ENCODE measurements around the gene GSTA3. TPM values are rescaled to one million over a fixed set of nuclear protein-coding genes. Genes with fewer than 3 reads are reported as not detected.
"Not testable (repeated sequence)": the region's sequence is repeated elsewhere in the genome, so short reads cannot be mapped to it uniquely, and the experiment has no call there.

GSTA3 gene
- total RNA-seq, 1 donor from 2014 or later: not detected

- no peak overlapping the region for H3K27ac Mint-ChIP-seq
- no peaks in the 10 kb centered on the region for H3K9me3 Mint-ChIP-seq
- H3K4me1 Mint-ChIP-seq (ENCODE audit: unreplicated experiment): peaks cover 4% of the 10 kb centered on the region
- no peak for TF ChIP-seq CTCF (conservative IDR thresholded peaks at IDR 0.05)
- no peaks in the 10 kb centered on the region for H3K27me3 Mint-ChIP-seq
- H3K4me3 Mint-ChIP-seq: no peak overlapping the region
- no peak for DNase-seq (ENCODE audit: extremely low spot score, unreplicated experiment)
- no peaks in the 10 kb centered on the region for H3K36me3 Mint-ChIP-seq
Measured at GRCh38 chr6:52858416-52858815, 51.1 kb downstream of the GSTA3 start.

GRCh38 chr6:52856137-52856536, 53.4 kb downstream of the GSTA3 start:
- DNase-seq (ENCODE audit: extremely low spot score, unreplicated experiment): not testable (repeated sequence)

GRCh38 chr6:52849137-52849536, 60.4 kb downstream of the GSTA3 start:
- H3K4me3 Mint-ChIP-seq: no peak overlapping the region
- H3K27me3 Mint-ChIP-seq: no peaks in the 10 kb centered on the region
- H3K9me3 Mint-ChIP-seq: peaks cover 12% of the 10 kb centered on the region
- TF ChIP-seq CTCF (conservative IDR thresholded peaks at IDR 0.05): no peak
- DNase-seq (ENCODE audit: extremely low spot score, unreplicated experiment): no peak
- H3K27ac Mint-ChIP-seq: no peak overlapping the region
- no peaks in the 10 kb centered on the region for H3K4me1 Mint-ChIP-seq (ENCODE audit: unreplicated experiment)
- H3K36me3 Mint-ChIP-seq: no peaks in the 10 kb centered on the region

More at GRCh38 chr6:52856137-52856536, 53.4 kb downstream of the GSTA3 start:
- H3K4me1 Mint-ChIP-seq (ENCODE audit: unreplicated experiment); H3K36me3 Mint-ChIP-seq; H3K9me3 Mint-ChIP-seq; H3K27me3 Mint-ChIP-seq; H3K4me3 Mint-ChIP-seq; H3K27ac Mint-ChIP-seq: not testable (repeated sequence)

Other genes with a start within 250 kb of the GSTA3 start
- 37.3 and 39.0 TPM in 2 replicates for gene TMEM14A, start 238.6 kb downstream of the GSTA3 start, total RNA-seq (ENCODE audit: low replicate concordance)
- 20.7 and 25.3 TPM in 2 replicates for gene GSTA2, start 146.2 kb downstream of the GSTA3 start, total RNA-seq (ENCODE audit: low replicate concordance)
- 175 and 247 TPM in 2 replicates for gene GSTA1, start 105.9 kb downstream of the GSTA3 start, total RNA-seq (ENCODE audit: low replicate concordance)
- gene GSTA5, start 68.9 kb downstream of the GSTA3 start, total RNA-seq (ENCODE audit: low replicate concordance): not detected in 2 replicates
- gene GSTA4, start 85.6 kb upstream of the GSTA3 start, total RNA-seq (ENCODE audit: low replicate concordance): 51.0 and 72.9 TPM in 2 replicates
- gene CILK1, start 152.1 kb upstream of the GSTA3 start, total RNA-seq (ENCODE audit: low replicate concordance): 18.4 and 18.6 TPM in 2 replicates
- 67.7 and 78.5 TPM in 2 replicates for gene FBXO9, start 155.7 kb upstream of the GSTA3 start, total RNA-seq (ENCODE audit: low replicate concordance)
- gene GCM1, start 239.1 kb upstream of the GSTA3 start, total RNA-seq (ENCODE audit: low replicate concordance): 0.17 TPM in 1 of 2 replicates, not detected in the other